ENCODE results near the gene UQCC2.

The UQCC2 gene

DNA sequence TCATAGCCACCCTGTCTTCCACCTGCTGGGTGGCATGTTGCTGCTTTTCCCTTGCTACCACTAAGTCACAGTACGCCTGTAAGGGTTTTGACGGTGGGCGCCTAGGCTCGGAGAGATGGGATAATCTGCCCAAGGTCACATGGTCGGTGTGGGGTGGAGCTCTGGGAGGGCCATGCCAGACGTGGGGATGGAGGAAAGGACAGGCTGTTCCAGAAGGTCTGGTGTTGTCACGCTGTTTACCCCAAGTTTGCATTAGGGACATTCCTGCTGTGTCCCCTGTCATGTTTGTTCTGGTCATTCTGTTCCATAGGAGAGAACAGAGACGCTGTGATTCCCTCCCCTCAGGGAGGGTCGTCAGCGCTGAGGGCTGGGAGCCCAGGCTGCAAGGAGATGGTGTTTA lies 19.1 kb upstream of the UQCC2 start:
- TF ChIP-seq, protein P1, sequence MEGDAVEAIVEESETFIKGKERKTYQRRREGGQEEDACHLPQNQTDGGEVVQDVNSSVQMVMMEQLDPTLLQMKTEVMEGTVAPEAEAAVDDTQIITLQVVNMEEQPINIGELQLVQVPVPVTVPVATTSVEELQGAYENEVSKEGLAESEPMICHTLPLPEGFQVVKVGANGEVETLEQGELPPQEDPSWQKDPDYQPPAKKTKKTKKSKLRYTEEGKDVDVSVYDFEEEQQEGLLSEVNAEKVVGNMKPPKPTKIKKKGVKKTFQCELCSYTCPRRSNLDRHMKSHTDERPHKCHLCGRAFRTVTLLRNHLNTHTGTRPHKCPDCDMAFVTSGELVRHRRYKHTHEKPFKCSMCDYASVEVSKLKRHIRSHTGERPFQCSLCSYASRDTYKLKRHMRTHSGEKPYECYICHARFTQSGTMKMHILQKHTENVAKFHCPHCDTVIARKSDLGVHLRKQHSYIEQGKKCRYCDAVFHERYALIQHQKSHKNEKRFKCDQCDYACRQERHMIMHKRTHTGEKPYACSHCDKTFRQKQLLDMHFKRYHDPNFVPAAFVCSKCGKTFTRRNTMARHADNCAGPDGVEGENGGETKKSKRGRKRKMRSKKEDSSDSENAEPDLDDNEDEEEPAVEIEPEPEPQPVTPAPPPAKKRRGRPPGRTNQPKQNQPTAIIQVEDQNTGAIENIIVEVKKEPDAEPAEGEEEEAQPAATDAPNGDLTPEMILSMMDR (IDR thresholded peaks at IDR 0.05; ENCODE audit: low read depth, low read length): no peak
- DNase-seq (ENCODE audit: extremely low read depth, low read depth): no peak

DNA sequence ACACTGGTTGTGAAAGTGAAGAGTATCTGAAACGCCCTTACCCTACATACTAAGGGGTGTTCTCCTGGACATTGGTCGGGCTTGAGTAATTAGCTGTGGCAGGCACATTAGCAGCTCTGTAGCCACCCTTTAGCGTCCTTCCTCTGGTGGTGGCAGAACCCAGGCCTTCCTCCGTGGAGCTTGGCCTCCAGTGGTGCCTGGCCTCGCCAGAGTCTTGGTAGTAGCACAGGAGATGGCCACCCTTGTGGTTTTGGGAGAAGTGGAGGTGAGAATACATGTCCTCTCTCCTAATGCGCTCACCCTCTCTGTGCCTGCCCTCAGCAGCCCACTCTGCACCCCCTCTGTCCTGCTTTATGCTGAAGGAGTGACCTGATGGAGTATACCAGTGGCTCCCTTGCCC lies 17.6 kb upstream of the UQCC2 start:
- DNase-seq (ENCODE audit: extremely low read depth, low read depth): no peak
- TF ChIP-seq, protein P1 (IDR thresholded peaks at IDR 0.05; ENCODE audit: low read depth, low read length): no peak

DNA sequence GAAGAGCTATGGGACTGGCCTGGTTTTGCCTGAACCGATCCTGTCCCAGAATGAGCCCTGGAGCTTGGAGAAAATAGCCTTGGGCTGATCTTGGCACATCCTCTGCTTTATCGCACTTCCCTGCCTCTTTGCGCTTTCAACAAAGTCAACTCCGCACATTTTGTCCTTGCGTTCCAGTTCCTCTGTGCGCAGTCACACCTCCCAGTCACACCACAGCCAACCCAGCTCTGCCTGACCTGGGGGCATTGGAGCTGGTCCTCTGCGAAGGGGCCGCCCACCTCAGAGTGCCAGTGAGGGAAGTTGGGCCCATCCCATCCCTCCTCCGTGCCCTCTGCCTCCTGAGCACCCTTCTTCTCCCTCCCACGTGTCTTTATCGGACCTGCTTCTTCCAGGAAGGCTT lies 16.9 kb upstream of the UQCC2 start:
- no peak for DNase-seq (ENCODE audit: extremely low read depth, low read depth)
- TF ChIP-seq, protein P1 (IDR thresholded peaks at IDR 0.05; ENCODE audit: low read depth, low read length): no peak

DNA sequence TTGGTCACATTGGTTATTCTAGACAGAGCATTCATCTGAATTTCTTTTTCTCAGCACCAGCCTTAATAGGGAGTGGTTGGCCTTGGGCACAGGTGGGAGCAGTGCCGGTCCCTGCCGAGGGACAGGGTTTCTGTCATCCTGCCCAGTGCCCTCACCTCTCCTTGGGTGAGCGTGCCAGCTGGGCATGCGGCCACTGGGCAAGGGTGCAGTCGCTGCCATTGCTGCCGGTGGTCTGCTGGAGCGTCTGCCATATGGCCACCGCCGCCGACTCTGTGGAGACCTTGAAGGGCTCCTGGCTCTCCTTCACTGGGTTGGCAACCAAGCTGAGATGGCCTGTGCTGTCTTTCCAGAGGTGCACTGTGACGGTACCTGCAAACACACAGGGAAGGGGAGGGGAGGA lies 16.4 kb upstream of the UQCC2 start:
- TF ChIP-seq, protein P1 (IDR thresholded peaks at IDR 0.05; ENCODE audit: low read depth, low read length): no peak
- DNase-seq (ENCODE audit: extremely low read depth, low read depth): no peak

DNA sequence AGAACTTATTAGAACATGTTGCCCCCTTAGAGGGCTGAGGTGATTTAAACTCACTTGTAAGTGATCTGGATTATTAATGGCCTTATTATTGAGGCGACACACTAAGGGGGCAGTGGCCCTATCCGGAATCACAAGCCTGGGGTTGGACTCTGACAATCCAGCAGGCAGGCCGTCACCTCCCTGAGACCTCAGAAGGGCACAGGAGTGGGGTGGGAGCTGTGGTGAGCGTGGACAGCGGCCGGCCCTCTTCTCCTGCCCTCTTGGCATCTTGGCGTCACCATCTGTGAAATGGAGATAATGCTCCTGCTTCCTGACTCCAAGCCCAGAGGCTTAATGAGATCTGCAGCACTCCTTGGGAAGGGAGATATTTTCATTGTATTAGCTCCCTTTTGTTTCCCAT lies 15.6 kb upstream of the UQCC2 start:
- no peak for DNase-seq (ENCODE audit: extremely low read depth, low read depth)
- TF ChIP-seq, protein P1 (IDR thresholded peaks at IDR 0.05; ENCODE audit: low read depth, low read length): no peak

DNA sequence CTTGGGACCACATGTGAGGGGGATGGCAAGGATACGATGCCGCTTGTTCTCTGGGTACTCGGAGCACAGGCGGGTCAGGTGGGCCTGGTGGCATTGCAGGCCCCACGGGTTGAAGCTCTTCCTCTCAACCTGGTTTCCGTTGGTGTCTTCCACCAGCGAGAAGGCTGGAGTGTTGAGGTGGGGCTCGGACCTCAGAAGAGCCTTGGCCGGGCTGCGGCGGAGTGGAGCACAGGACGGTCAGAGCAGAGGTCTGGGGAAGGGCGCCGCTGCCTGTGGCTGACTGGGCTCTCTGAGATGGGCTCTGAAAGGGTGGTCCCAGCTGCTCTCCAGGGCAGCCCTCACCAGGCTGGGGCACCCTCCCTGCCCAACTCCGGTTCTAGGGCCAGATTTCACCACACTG lies 15.2 kb upstream of the UQCC2 start:
- TF ChIP-seq, protein P1 (IDR thresholded peaks at IDR 0.05; ENCODE audit: low read depth, low read length): no peak
- no peak for DNase-seq (ENCODE audit: extremely low read depth, low read depth)

DNA sequence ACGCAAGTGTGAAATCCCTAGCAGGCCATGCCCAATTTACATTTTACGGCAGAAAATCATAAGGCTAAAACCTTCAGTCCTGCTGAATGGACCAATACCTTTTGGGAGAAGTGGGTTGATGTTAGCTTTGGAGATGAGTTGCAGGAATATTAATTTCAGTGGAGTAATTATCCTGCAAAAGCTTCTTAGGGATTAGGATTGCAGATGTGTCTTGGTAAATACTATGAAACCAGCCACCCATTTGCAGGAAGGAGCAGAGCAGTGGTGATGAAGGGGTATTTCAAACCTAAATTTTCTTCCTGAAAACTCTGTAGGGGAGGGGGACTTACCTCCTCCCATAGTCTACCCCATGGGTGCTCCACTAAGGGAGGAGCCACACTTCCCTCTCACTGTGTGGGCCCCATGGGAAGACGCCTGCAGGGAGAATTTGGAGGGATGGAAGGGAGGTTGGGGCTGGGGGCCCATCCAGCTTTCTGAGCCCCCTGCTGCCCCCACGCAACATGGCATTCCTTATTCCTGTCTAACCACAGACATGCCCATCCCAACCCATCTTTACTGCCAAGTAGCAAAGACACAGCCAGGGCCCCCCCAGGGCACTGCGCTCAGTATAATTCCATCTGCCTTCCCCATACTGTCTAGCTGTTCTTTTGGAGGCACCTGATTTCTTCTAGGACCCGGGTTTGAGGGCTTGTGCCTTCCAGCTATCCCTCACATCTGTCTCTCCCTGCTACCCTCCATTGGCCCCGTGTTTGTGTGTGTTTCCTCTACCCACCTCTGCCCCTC lies 14.6 kb upstream of the UQCC2 start:
- no peak for DNase-seq (ENCODE audit: extremely low read depth, low read depth)
- TF ChIP-seq, protein P1 (IDR thresholded peaks at IDR 0.05; ENCODE audit: low read depth, low read length): no peak
